Upper lobe of right lung (tissue), 1 donor: ENCODE data around the gene LRRC36. TPM values are rescaled to one million over a fixed set of nuclear protein-coding genes. Genes with fewer than 3 reads are reported as not detected.

Experiments used
- ATAC-seq: fragments of 200-7000 bp; cut with Tn5 transposase; one replicate; pipeline ENCODE4 v1.9.1; 2020; ENCODE audit warnings: mild to moderate bottlenecking, moderate library complexity
- DNase-seq: peaks from one replicate; pipeline ENCODE4 v3.0.0-alpha.2; 2020
- H3K27ac ChIP-seq: fragments of 200-600 bp; one replicate; pipeline ENCODE4 v1.8.0; 2022
- H3K27me3 ChIP-seq: fragments of 200-600 bp; one replicate; pipeline ENCODE4 v1.8.0; 2022; ENCODE audit warnings: mild to moderate bottlenecking
- H3K36me3 ChIP-seq: fragments of 200-600 bp; one replicate; pipeline ENCODE4 v1.8.0; 2022
- H3K4me1 ChIP-seq: fragments of 200-600 bp; one replicate; pipeline ENCODE4 v1.8.0; 2022
- H3K4me3 ChIP-seq: fragments of 200-600 bp; one replicate; pipeline ENCODE4 v1.8.0; 2022; ENCODE audit warnings: mild to moderate bottlenecking
- H3K9me3 ChIP-seq: fragments of 200-600 bp; one replicate; pipeline ENCODE4 v1.8.0; 2022
- intact Hi-C: fragments of 100-400 bp; cut with DNase I; formaldehyde crosslinking; loops from one replicate; pipeline ENCODE4 v1.11.0; 2022
- total RNA-seq: library from RNA; stranded (reverse); fragmentation: NEBNext Ultra II Directional; extraction: Animal tissue kit (Norgen Biotek cat#: 25700); gene quantifications from one replicate; pipeline ENCODE4 v1.2.1, GENCODE V29; 2021
- TF ChIP-seq, protein P1 (sequence below): fragments of 200-600 bp; IDR thresholded peaks from one replicate; pipeline ENCODE4 v1.8.0; 2022; ENCODE audit warnings: antibody characterized with exemption
- donor health status: DM: no; HTN: yes; CAD: no; lungs with severe emphysema.

The LRRC36 gene
- total RNA-seq, 1 donor from 2014 or later = 27.4 TPM

DNA sequence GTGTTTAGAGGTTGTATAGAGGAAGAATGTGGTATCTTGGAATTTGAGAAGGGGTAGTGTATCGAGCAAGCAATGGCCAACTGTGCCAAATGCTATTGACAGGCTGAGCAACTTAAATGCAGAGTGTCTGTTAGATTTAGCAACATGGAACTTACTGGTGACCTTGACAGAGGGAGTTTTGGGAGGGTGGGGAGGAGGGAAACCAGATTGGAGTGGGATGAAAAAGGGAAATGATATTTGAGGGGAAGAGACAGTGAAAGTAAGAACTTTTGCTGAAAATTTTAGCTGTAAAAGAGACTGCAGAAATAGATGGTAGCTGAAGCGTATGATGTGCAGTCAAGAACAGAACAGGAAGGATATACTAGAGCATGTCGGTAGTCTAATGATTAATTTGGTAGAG lies 1.1 kb downstream of the LRRC36 start:
- Histone ChIP-seq H3K27me3 (peaks cover 13% of the 10 kb centered on the region), H3K36me3 (no peaks in the 10 kb centered on the region), H3K4me3 (no peak overlapping the region), H3K27ac (no peak overlapping the region), H3K9me3 (no peaks in the 10 kb centered on the region), H3K4me1 (peaks cover 5% of the 10 kb centered on the region)
- TF ChIP-seq, protein P1, sequence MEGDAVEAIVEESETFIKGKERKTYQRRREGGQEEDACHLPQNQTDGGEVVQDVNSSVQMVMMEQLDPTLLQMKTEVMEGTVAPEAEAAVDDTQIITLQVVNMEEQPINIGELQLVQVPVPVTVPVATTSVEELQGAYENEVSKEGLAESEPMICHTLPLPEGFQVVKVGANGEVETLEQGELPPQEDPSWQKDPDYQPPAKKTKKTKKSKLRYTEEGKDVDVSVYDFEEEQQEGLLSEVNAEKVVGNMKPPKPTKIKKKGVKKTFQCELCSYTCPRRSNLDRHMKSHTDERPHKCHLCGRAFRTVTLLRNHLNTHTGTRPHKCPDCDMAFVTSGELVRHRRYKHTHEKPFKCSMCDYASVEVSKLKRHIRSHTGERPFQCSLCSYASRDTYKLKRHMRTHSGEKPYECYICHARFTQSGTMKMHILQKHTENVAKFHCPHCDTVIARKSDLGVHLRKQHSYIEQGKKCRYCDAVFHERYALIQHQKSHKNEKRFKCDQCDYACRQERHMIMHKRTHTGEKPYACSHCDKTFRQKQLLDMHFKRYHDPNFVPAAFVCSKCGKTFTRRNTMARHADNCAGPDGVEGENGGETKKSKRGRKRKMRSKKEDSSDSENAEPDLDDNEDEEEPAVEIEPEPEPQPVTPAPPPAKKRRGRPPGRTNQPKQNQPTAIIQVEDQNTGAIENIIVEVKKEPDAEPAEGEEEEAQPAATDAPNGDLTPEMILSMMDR = no peak
- intact Hi-C loops = no loop called here
- DNase-seq = no peak
- no peak for ATAC-seq

DNA sequence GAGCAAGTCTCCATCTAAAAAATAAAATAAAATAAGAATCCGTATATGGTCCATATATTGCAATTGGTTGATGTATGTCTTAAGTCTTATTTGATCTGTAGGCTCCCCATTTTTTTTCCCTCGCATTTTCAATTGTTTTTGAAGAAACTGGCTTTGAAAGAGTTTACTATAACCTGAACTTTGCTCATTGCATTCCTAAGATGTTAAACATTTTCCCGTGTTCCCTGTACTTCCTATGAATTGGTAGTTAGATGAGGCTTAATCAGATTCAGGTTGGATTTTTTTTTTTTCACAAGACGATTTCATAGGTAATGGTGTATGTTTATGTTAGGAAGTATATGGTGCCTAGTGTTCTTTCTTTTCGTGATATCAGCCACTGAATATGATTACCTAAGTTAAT lies 3.3 kb downstream of the LRRC36 start:
- TF ChIP-seq, protein P1 = no peak
- Histone ChIP-seq H3K4me3 (no peak overlapping the region), H3K36me3 (no peaks in the 10 kb centered on the region), H3K4me1 (peaks cover 5% of the 10 kb centered on the region), H3K27me3 (peaks cover 5% of the 10 kb centered on the region), H3K9me3 (no peaks in the 10 kb centered on the region), H3K27ac (no peak overlapping the region)
- no peak for DNase-seq
- ATAC-seq = no peak
- intact Hi-C loops = no loop called here

DNA sequence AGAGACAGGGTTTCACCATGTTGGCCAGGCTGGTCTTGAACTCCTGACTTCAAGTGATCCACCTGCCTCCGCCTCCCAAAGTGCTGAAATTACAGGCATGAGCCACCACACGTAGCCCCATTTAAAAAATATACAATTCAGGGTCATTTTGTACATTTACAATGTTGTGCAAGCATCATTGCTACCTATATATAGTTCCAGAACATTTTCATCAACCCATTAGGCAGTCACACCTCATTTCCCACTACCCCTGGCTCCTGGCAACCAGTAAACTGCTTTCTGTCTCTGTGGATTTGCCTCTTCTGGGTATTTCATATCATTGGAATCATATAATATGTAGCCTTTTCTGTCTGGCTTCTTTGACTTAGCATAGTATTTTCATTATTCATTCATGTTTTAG lies 6.7 kb downstream of the LRRC36 start:
- TF ChIP-seq, protein P1 = no peak
- Histone ChIP-seq H3K36me3 (no peaks in the 10 kb centered on the region), H3K27ac (no peak overlapping the region), H3K27me3 (no peaks in the 10 kb centered on the region), H3K9me3 (no peaks in the 10 kb centered on the region), H3K4me3 (no peak overlapping the region), H3K4me1 (no peaks in the 10 kb centered on the region)
- intact Hi-C loops = no loop called here
- ATAC-seq (no peak), DNase-seq (no peak)

DNA sequence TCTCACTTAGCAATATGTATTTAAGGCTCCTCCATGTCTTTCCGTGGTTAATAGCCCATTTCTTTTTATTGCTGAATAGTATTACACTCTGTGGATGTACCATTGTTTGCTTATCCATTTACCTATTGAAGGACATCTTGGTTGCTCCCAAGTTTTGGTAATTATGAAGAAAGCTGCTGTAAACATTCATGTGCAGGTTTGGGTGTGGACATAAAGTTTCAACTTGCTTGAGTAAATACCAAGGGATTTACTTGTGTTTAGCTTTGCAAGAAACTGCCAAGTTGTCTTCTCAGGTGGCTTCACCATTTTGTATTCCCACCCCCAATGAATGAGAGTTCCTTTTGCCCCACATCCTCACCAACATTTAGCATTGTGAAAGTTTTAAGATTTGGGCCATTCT lies 9.5 kb downstream of the LRRC36 start:
- DNase-seq (no peak), ATAC-seq (no peak)
- H3K27ac ChIP-seq = no peak overlapping the region
- intact Hi-C loops = no loop called here
- H3K27me3 ChIP-seq = no peaks in the 10 kb centered on the region
- H3K9me3 ChIP-seq = no peaks in the 10 kb centered on the region
- H3K4me3 ChIP-seq = no peak overlapping the region
- no peaks in the 10 kb centered on the region for H3K4me1 ChIP-seq
- TF ChIP-seq, protein P1 = no peak
- no peaks in the 10 kb centered on the region for H3K36me3 ChIP-seq

DNA sequence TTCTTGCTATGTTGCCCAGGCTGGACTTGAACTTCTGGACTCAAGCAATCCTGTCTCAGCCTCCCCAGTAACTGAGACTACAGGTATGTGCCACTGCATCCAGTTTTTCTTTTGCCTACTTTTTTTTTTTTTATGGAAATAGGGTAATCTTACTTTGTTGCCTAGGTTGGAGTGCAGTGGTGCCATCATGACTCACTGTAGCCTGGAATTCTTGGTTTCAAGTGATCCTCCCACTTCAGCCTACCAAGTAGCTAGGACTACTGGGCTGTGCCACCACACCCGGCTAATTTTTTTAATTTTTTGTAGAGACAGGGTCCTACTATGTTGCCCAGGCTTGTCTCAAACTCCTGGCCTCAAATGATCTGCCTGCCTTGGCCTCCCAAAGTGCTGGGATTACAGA lies 10.0 kb downstream of the LRRC36 start:
- DNase-seq = no peak
- Histone ChIP-seq H3K27me3 (no peaks in the 10 kb centered on the region), H3K27ac (no peak overlapping the region), H3K4me3 (no peak overlapping the region), H3K36me3 (no peaks in the 10 kb centered on the region), H3K9me3 (no peaks in the 10 kb centered on the region), H3K4me1 (no peaks in the 10 kb centered on the region)
- ATAC-seq = no peak
- TF ChIP-seq, protein P1 = no peak
- intact Hi-C loops = no loop called here

DNA sequence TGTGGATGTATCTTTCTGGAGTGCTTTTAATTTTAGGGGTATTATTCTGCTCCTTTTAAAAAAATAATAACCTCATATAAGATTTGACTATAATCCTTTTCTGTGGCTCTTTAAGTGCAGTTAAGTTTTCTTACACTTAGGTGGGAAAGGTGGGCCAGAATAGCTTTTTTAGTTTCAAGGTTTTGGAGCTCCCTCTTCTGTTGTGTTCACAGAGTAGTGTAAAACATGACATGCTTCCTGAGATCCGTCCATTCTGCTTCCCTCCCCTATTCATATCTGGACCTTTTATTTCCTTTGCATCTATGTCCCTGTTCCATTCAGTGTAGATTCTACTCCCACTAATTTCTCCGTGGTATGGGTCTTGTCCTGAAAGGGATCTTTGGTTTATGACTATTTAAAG lies 12.8 kb downstream of the LRRC36 start:
- H3K9me3 ChIP-seq = no peaks in the 10 kb centered on the region
- no peaks in the 10 kb centered on the region for H3K36me3 ChIP-seq
- ATAC-seq (no peak), DNase-seq (no peak)
- H3K4me1 ChIP-seq = no peaks in the 10 kb centered on the region
- H3K27me3 ChIP-seq = no peaks in the 10 kb centered on the region
- H3K4me3 ChIP-seq = no peak overlapping the region
- TF ChIP-seq, protein P1 = no peak
- H3K27ac ChIP-seq = no peak overlapping the region
- intact Hi-C loops = no loop called here
